NCI-H345 treated with DMSO at 0.1 percent for 48 hours (cell line): ENCODE data around the gene EPX.

Experiments
- DNase-seq: peaks from one replicate; lab custom pipeline; 2025; ENCODE audit not compliant: unreplicated experiment; lab: John Stamatoyannopoulos, UW

EPX gene

GRCh38 chr17:58224315-58224714 lies 31.8 kb downstream of the EPX start:
- DNase-seq, result no peak

GRCh38 chr17:58227733-58228132 lies 35.2 kb downstream of the EPX start:
- no peak for DNase-seq

- DNase-seq, result no peak
Measured at GRCh38 chr17:58228679-58229078, 36.2 kb downstream of the EPX start.

- DNase-seq, result no peak
Measured at GRCh38 chr17:58229384-58229783, 36.9 kb downstream of the EPX start.

- DNase-seq, result no peak
Measured at GRCh38 chr17:58229881-58230280, 37.4 kb downstream of the EPX start.

- DNase-seq, result no peak
Measured at GRCh38 chr17:58231641-58232040, 39.1 kb downstream of the EPX start.

GRCh38 chr17:58232707-58233156 lies 40.2 kb downstream of the EPX start:
- no peak for DNase-seq

GRCh38 chr17:58233543-58233942 lies 41.0 kb downstream of the EPX start:
- no peak for DNase-seq

GRCh38 chr17:58234512-58234911 lies 42.0 kb downstream of the EPX start:
- no peak for DNase-seq

GRCh38 chr17:58235821-58236220 lies 43.3 kb downstream of the EPX start:
- no peak for DNase-seq

- DNase-seq, result no peak
Measured at GRCh38 chr17:58236394-58236793, 43.9 kb downstream of the EPX start.

GRCh38 chr17:58238147-58238634 lies 45.7 kb downstream of the EPX start, which contains the start of gene LPO:
Gene LPO, plus strand, starts transcription at chr17:58238584. Its CDS starts 4,396 bp downstream, at chr17:58242980.
- DNase-seq, result no peak

- DNase-seq, result no peak
Measured at GRCh38 chr17:58239987-58240386, 47.5 kb downstream of the EPX start.

GRCh38 chr17:58242171-58242784 lies 49.8 kb downstream of the EPX start:
- DNase-seq, result no peak

GRCh38 chr17:58244963-58245362 lies 52.4 kb downstream of the EPX start:
- DNase-seq, result no peak

- no peak for DNase-seq
Measured at GRCh38 chr17:58245428-58246103, 53.0 kb downstream of the EPX start.

- no peak for DNase-seq
Measured at GRCh38 chr17:58246104-58246740, 53.7 kb downstream of the EPX start.

GRCh38 chr17:58246781-58247180 lies 54.3 kb downstream of the EPX start:
- DNase-seq, result no peak

GRCh38 chr17:58247511-58248363 lies 55.2 kb downstream of the EPX start:
- DNase-seq, result no peak

- no peak for DNase-seq
Measured at GRCh38 chr17:58248955-58249269, 56.4 kb downstream of the EPX start.
